Measurements from ENCODE around the gene STXBP1. TPM values are rescaled to one million over a fixed set of nuclear protein-coding genes. Genes with fewer than 3 reads are reported as not detected.

Gene STXBP1
- total RNA-seq, 6 donors from 2014 or later: 44.6 to 124 (median 76.1) TPM

GRCh38 chr9:127658428-127658827, 46.4 kb downstream of the STXBP1 start:
- DNase-seq (no peak), ATAC-seq (ENCODE audit: low FRiP score in 2 of 2) (no peak)
- no peaks in the 10 kb centered on the region for H3K9me3 ChIP-seq
- H3K4me1 ChIP-seq: no peaks in the 10 kb centered on the region
- no peak overlapping the region for H3K27ac ChIP-seq
- TF ChIP-seq POLR2A (IDR thresholded peaks at IDR 0.05): no peak
- no peak for TF ChIP-seq POLR2AphosphoS5 (IDR thresholded peaks at IDR 0.05)
- no peak for TF ChIP-seq CTCF (IDR thresholded peaks at IDR 0.05)
- TF ChIP-seq EP300 (IDR thresholded peaks at IDR 0.05): no peak
- peaks cover 5 to 55% (median 25%) of the 10 kb centered on the region in 4 donors for H3K36me3 ChIP-seq
- H3K27me3 ChIP-seq: no peaks in the 10 kb centered on the region
- 77 to 90% methylated on average over 5 of the region's 5 CpGs for WGBS, 2 donors
- no peak overlapping the region for H3K4me3 ChIP-seq

DNA sequence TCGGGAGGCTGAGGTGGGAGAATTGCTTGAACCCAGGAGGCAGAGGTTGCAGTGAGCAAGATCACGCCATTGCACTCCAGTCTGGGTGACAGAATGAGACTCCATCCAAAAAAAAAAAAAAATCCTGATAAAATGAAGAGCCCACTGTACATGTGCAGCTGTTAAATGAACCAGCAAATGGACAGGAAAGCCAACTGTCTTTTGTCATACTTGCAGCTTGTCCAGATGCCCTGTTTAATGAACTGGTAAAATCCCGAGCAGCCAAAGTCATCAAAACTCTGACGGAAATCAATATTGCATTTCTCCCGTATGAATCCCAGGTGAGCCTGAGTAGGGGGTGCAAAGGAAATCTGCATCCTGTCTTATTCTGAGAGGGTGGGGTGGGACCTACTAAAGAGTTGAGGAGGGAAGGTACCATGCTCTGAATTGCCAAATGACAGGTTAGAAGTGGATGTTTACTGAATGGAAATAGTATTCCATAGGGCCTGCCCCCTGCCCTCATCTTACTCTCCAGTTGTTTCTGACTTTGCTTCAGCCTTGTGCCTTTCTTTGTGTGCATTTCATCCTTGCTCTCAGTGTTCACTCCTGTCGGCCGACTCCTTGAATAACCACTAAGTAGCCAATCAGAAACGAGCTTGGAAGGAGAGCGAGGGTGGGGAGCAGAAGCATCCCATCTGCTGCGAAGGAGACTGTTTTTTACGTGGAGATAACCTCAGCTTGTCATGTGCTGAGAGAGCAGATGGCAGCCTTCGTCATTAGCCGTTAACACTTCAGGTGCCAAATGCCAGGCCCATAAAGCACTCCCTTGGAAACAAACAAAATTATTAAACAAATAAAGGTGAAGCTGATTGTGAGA, 49.0 kb downstream of the STXBP1 start:
- Histone ChIP-seq H3K27me3 (no peaks in the 10 kb centered on the region), H3K27ac (no peak overlapping the region), H3K4me3 (no peak overlapping the region), H3K4me1 (peaks cover 0 to 8% (median 2%) of the 10 kb centered on the region in 4 donors), H3K36me3 (peaks cover 12 to 65% (median 34%) of the 10 kb centered on the region in 4 donors), H3K9me3 (no peaks in the 10 kb centered on the region)
- no peak for ATAC-seq (ENCODE audit: low FRiP score in 2 of 2)
- 70 to 79% methylated on average over 13 of the region's 13 CpGs for WGBS, 2 donors
- TF ChIP-seq POLR2A (IDR thresholded peaks at IDR 0.05) (no peak), POLR2AphosphoS5 (IDR thresholded peaks at IDR 0.05) (no peak), EP300 (IDR thresholded peaks at IDR 0.05) (no peak), CTCF (IDR thresholded peaks at IDR 0.05) (no peak)
- no peak for DNase-seq

DNA sequence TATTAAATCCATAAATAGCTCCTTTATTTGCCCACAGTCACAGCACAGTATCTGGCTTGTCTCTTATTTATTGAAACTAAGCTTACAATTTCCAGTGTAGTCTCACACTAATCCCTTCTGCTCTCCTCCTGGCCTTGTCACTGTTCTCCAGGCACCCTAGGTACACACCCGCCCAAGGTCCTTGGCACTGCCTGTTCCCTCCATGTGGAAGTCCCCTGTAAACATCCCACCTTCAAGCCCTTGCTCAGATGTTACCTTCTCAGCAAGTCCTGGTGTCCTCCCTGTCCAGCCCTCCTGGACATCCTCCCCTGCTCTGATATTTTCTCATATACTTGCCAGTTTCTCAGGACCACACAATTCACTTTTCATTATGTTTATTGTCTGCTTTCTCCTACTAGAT, 50.5 kb downstream of the STXBP1 start:
- H3K9me3 ChIP-seq: no peaks in the 10 kb centered on the region
- no peak overlapping the region for H3K4me3 ChIP-seq
- H3K27ac ChIP-seq: no peak overlapping the region
- no peak for DNase-seq
- WGBS, 2 donors: 85 to 87% methylated on average over 1 of the region's 1 CpG
- no peak for TF ChIP-seq EP300 (IDR thresholded peaks at IDR 0.05)
- TF ChIP-seq POLR2A (IDR thresholded peaks at IDR 0.05): no peak
- TF ChIP-seq POLR2AphosphoS5 (IDR thresholded peaks at IDR 0.05): no peak
- TF ChIP-seq CTCF (IDR thresholded peaks at IDR 0.05): no peak
- peaks cover 12 to 69% (median 39%) of the 10 kb centered on the region in 4 donors for H3K36me3 ChIP-seq
- peaks cover 0 to 8% (median 2%) of the 10 kb centered on the region in 4 donors for H3K4me1 ChIP-seq
- ATAC-seq (ENCODE audit: low FRiP score in 2 of 2): no peak
- H3K27me3 ChIP-seq: no peaks in the 10 kb centered on the region

- 78 to 87% methylated on average over 5 to 6 of the region's 7 CpGs for WGBS, 2 donors
- Histone ChIP-seq H3K9me3 (no peaks in the 10 kb centered on the region), H3K4me3 (no peak overlapping the region), H3K27me3 (no peaks in the 10 kb centered on the region), H3K27ac (peak overlapping the region; percentile 20 to 52 (median 39)), H3K36me3 (peaks cover 16 to 82% (median 44%) of the 10 kb centered on the region in 4 donors), H3K4me1 (peaks cover 0 to 8% (median 2%) of the 10 kb centered on the region in 4 donors)
- DNase-seq (no peak), ATAC-seq (ENCODE audit: low FRiP score in 2 of 2) (peak in 1 of 2 donors; percentile 25)
- TF ChIP-seq POLR2A (IDR thresholded peaks at IDR 0.05) (no peak), EP300 (IDR thresholded peaks at IDR 0.05) (no peak), CTCF (IDR thresholded peaks at IDR 0.05) (no peak), POLR2AphosphoS5 (IDR thresholded peaks at IDR 0.05) (no peak)
Observed at GRCh38 chr9:127664324-127664677, 52.2 kb downstream of the STXBP1 start.
